HepG2 (cell line): ENCODE results near the gene XRCC1. TPM values are rescaled to one million over a fixed set of nuclear protein-coding genes. Genes with fewer than 3 reads are reported as not detected.
A peak's percentile ranks its signal among the peaks of the same experiment; 100 is the strongest.

ENCODE experiments used
- ATF2 ChIP-seq: sonication (generic); formaldehyde crosslinking; IDR thresholded peaks from 2 replicates; pipeline ENCODE4 v1.4.0; 2020; ENCODE audit warnings: missing genetic modification reagents
- CREB3 ChIP-seq: sonication (generic); formaldehyde crosslinking; IDR thresholded peaks from 2 replicates; pipeline ENCODE4 v1.5.0; 2020; ENCODE audit warnings: missing genetic modification reagents
- DBP ChIP-seq: sonication (generic); formaldehyde crosslinking; IDR thresholded peaks from 2 replicates; pipeline ENCODE4 v1.4.0; 2020; ENCODE audit warnings: missing genetic modification reagents; ENCODE audit errors: not compliant biosample characterization
- ELF1 ChIP-seq: sonication (generic); formaldehyde crosslinking; IDR thresholded peaks from 2 replicates; pipeline ENCODE4 v1.4.0; 2020; ENCODE audit warnings: missing genetic modification reagents
- FOXK1 ChIP-seq: sonication (generic); formaldehyde crosslinking; IDR thresholded peaks from 2 replicates; pipeline ENCODE4 v1.4.0; 2020; ENCODE audit warnings: low read depth, missing genetic modification reagents, borderline replicate concordance
- GATA4 ChIP-seq: sonication (generic); IDR thresholded peaks from 2 replicates; pipeline ENCODE4 v1.6.1; 2016; ENCODE audit warnings: antibody characterized with exemption, low read depth, borderline replicate concordance
- HMG20A ChIP-seq: IDR thresholded peaks from 2 replicates; pipeline ENCODE4 v1.6.1; 2016; ENCODE audit warnings: borderline replicate concordance
- HNF1B ChIP-seq: sonication (generic); formaldehyde crosslinking; IDR thresholded peaks from 2 replicates; pipeline ENCODE4 v1.5.1; 2020; ENCODE audit warnings: mild to moderate bottlenecking, moderate library complexity, missing genetic modification reagents
- IKZF4 ChIP-seq: sonication (generic); formaldehyde crosslinking; IDR thresholded peaks from 2 replicates; pipeline ENCODE4 v1.5.1; 2020; ENCODE audit warnings: borderline replicate concordance, mild to moderate bottlenecking, low read depth, missing genetic modification reagents; ENCODE audit errors: not compliant biosample characterization
- MAX ChIP-seq: IDR thresholded peaks from 2 replicates; pipeline ENCODE4 v1.6.1; 2012; ENCODE audit warnings: inconsistent platforms
- MXD4 ChIP-seq: IDR thresholded peaks from 2 replicates; pipeline ENCODE4 v1.6.1; 2016; ENCODE audit warnings: mild to moderate bottlenecking, missing biosample characterization, missing genetic modification reagents
- NCOR1 ChIP-seq: fragments of 200-600 bp; sonication (generic); IDR thresholded peaks from 2 replicates; pipeline ENCODE4 v1.7.0; 2017; ENCODE audit warnings: antibody characterized with exemption, low read length, borderline replicate concordance
- RARA ChIP-seq: IDR thresholded peaks from 2 replicates; pipeline ENCODE4 v1.6.1; 2016; ENCODE audit warnings: missing genetic modification reagents, missing compliant biosample characterization
- SATB2 ChIP-seq: sonication (generic); formaldehyde crosslinking; IDR thresholded peaks from 2 replicates; pipeline ENCODE4 v1.5.0; 2020; ENCODE audit warnings: missing genetic modification reagents
- SIN3B ChIP-seq: fragments of 150-350 bp; IDR thresholded peaks from 2 replicates; pipeline ENCODE4 v1.6.1; 2014; ENCODE audit warnings: low read length
- SNAI1 ChIP-seq: sonication (generic); formaldehyde crosslinking; IDR thresholded peaks from 2 replicates; pipeline ENCODE4 v1.5.0; 2020; ENCODE audit warnings: mild to moderate bottlenecking, missing genetic modification reagents, borderline replicate concordance
- SP2 ChIP-seq: sonication (generic); formaldehyde crosslinking; IDR thresholded peaks from 2 replicates; pipeline ENCODE4 v1.5.1; 2020; ENCODE audit warnings: mild to moderate bottlenecking, missing genetic modification reagents
- SRY ChIP-seq: sonication (generic); formaldehyde crosslinking; IDR thresholded peaks from 2 replicates; pipeline ENCODE4 v1.8.0; 2022; ENCODE audit warnings: mild to moderate bottlenecking, missing genetic modification reagents
- XRCC5 ChIP-seq: fragments of 200-400 bp; formaldehyde crosslinking; optimal IDR thresholded peaks from 2 replicates; pipeline ENCODE3; 2017; ENCODE audit warnings: mild to moderate bottlenecking, low read length
- ZBTB7A ChIP-seq: sonication (generic); formaldehyde crosslinking; IDR thresholded peaks from 2 replicates; pipeline ENCODE4 v1.8.0; 2022; ENCODE audit warnings: mild to moderate bottlenecking, missing genetic modification reagents
- ZBTB7B ChIP-seq: sonication (generic); formaldehyde crosslinking; IDR thresholded peaks from 2 replicates; pipeline ENCODE4 v1.4.0; 2020; ENCODE audit warnings: missing genetic modification reagents
- ZBTB8A ChIP-seq: sonication (generic); formaldehyde crosslinking; IDR thresholded peaks from 2 replicates; pipeline ENCODE4 v1.4.0; 2020; ENCODE audit warnings: mild to moderate bottlenecking, low read depth, missing genetic modification reagents, borderline replicate concordance
- ZC3H13 ChIP-seq: sonication (generic); formaldehyde crosslinking; IDR thresholded peaks from 2 replicates; pipeline ENCODE4 v1.8.1; 2023; ENCODE audit warnings: mild to moderate bottlenecking, missing genetic modification reagents, moderate library complexity
- ZMYM2 ChIP-seq: sonication (generic); formaldehyde crosslinking; IDR thresholded peaks from 2 replicates; pipeline ENCODE4 v1.8.0; 2022; ENCODE audit warnings: mild to moderate bottlenecking, missing genetic modification reagents
- ZNF17 ChIP-seq: sonication (generic); formaldehyde crosslinking; IDR thresholded peaks from 2 replicates; pipeline ENCODE4 v1.5.0; 2020; ENCODE audit warnings: mild to moderate bottlenecking, missing genetic modification reagents
- ZNF207 ChIP-seq: fragments of 450-650 bp; IDR thresholded peaks from 2 replicates; pipeline ENCODE4 v1.6.1; 2016; ENCODE audit warnings: antibody characterized with exemption, borderline replicate concordance
- ZNF333 ChIP-seq: sonication (generic); formaldehyde crosslinking; IDR thresholded peaks from 2 replicates; pipeline ENCODE4 v1.4.0; 2020; ENCODE audit warnings: mild to moderate bottlenecking, missing genetic modification reagents, borderline replicate concordance
- ZNF709 ChIP-seq: sonication (generic); formaldehyde crosslinking; IDR thresholded peaks from 2 replicates; pipeline ENCODE4 v1.5.0; 2020; ENCODE audit warnings: mild to moderate bottlenecking, missing genetic modification reagents
- ZNF772 ChIP-seq: sonication (generic); formaldehyde crosslinking; IDR thresholded peaks from 2 replicates; pipeline ENCODE4 v1.5.0; 2020; ENCODE audit warnings: mild to moderate bottlenecking, missing genetic modification reagents
- polyA plus RNA-seq, 8 experiments: library from polyadenylated mRNA; depleted of rRNA in 3 of 8; stranded (reverse) in 7 of 8; unstranded in 1 of 8; fragments of >200 nt; fragmentation: Illumina TruSeq in 4 of 8; extraction: Trizol in 4 of 8; gene quantifications; 2 replicates each; pipeline versions ENCODE4 v1.2.1 to v1.2.3, GENCODE V29; 2011 to 2016; ENCODE audit warnings: low read depth in 4 of 8, missing spikeins in 1 of 8, mixed read lengths in 1 of 8; ENCODE audit not compliant: insufficient read depth in 1 of 8
- total RNA-seq, 5 experiments: library from RNA; depleted of rRNA; stranded (reverse); fragments of >200 nt; fragmentation: Illumina TruSeq; extraction: Trizol; gene quantifications; 2 replicates each; pipeline ENCODE4 v1.2.3, GENCODE V29; 2016; ENCODE audit warnings: low read depth in 1 of 5

The XRCC1 gene
- total and polyA plus RNA-seq, 2 of the 13 experiments (the other 11 are each of a cell fraction or from before 2014, with no cell fraction given): 24.7 to 26.3 TPM

GRCh38 chr19:43499042-43499441 lies 76.3 kb downstream of the XRCC1 start (continued):
- TF ChIP-seq DBP (CRISPR knock-in tag) (no peak), ZBTB7A (CRISPR knock-in tag) (no peak), HNF1B (0 out of 2 replicates have a peak, but pooled peaks have one; percentile 34), ELF1 (CRISPR knock-in tag) (peak; percentile 61), SRY (CRISPR knock-in tag) (no peak), ZNF17 (no peak), SIN3B (no peak), HMG20A (CRISPR knock-in tag) (peak; percentile 41; the same call in 1 of the 2 replicates), NCOR1 (peak; percentile 95), SATB2 (CRISPR knock-in tag) (no peak), ZMYM2 (CRISPR knock-in tag) (peak; percentile 77), XRCC5 (peak; percentile 61), ZNF207 (no peak), MXD4 (CRISPR knock-in tag) (no peak), IKZF4 (no peak), ZNF709 (CRISPR knock-in tag) (no peak), ZBTB8A (CRISPR knock-in tag) (no peak), MAX (peak; percentile 54; the same call in 1 of the 2 replicates), RARA (CRISPR knock-in tag) (peak; percentile 88), ZNF333 (CRISPR knock-in tag) (peak; percentile 34; the same call in 1 of the 2 replicates), ZBTB7B (no peak), CREB3 (CRISPR knock-in tag) (no peak), GATA4 (no peak), ATF2 (CRISPR knock-in tag) (peak; percentile 50; the same call in 1 of the 2 replicates), SP2 (CRISPR knock-in tag) (no peak), FOXK1 (CRISPR knock-in tag) (peak; percentile 53; the same call in 1 of the 2 replicates), ZNF772 (CRISPR knock-in tag) (peak; percentile 73; the same call in 1 of the 2 replicates), SNAI1 (CRISPR knock-in tag) (no peak), ZC3H13 (CRISPR knock-in tag) (no peak)
